ENCODE data around the gene ATG2A.

The ATG2A gene

DNA sequence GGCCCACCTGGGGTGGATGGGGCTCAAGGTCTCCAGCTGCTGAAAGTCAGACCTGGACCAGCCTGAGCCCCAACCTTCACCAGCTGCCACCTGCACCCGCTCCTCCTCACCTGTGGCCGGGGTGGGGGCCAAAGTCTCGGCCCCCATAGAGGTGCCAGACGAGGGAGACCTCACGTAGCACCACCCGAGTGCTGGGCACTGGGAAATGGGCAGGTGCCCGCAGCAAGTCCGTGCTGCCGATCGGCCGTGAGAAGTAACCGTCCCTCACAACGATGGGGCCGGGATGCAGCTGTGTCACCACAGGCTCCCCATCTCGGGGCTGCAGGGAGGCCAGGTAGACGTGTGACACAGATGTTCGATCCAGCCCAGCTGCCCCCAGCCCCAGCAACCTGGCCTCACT, 16.2 kb downstream of the ATG2A start:
- no peak for DNase-seq

DNA sequence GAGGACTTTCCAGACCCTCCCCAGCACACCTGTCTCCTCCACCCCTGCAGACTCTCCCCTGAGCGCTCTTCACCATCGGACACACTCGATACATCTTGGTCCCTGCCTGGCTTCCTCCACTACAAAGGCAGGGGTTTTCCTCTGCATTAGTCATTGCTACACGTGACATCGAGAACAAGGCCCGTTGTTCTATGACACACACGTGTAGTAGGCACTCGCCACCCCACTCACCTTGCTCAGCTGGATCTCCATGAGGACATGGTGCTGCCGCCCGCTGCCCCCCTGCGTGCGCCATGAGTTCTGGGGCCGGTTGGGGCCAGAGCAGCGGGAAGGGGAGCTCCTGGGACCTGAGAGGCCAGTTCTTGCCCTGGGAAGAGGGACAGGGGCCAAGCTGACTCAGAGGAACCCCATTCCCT, 16.7 kb downstream of the ATG2A start:
- DNase-seq, result no peak

DNA sequence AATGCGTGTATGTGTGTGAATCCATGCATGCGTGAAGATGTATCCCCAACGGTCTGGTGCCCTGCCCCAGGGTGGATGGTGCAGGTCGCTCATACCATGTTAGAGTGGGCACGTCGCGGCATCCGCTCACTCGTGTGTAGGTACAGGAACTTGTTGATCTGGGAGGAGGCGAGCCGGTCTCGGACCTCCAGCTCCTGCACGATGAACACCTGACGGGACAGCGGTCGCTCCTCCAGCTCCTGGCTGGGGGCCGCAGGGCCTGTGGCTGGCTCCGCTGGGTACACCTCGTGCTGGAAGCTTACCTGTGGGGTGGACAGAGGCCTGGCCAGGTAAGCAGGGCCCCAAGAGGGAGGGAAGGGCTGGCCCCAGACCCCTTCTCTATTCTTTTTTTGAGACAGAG, 18.5 kb downstream of the ATG2A start:
- DNase-seq, result no peak

DNA sequence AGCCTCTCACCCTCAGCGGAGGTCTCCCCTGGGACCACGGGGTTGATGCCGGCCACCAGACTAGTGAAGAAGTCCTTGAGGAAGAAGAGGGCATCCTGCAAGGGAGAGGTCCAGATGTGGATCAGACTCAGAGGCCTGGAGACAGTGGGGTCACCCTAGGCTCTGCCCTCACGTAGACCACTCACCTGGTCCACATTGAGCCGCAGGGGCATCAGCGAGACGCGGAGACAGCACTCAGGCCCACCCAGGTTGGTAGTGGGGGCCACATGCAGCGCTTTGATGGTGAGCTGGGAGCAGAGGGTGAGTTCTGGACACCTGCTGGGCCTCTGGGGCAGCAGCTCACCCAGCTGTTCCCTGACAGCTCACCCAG, 18.9 kb downstream of the ATG2A start:
- DNase-seq, result no peak

DNA sequence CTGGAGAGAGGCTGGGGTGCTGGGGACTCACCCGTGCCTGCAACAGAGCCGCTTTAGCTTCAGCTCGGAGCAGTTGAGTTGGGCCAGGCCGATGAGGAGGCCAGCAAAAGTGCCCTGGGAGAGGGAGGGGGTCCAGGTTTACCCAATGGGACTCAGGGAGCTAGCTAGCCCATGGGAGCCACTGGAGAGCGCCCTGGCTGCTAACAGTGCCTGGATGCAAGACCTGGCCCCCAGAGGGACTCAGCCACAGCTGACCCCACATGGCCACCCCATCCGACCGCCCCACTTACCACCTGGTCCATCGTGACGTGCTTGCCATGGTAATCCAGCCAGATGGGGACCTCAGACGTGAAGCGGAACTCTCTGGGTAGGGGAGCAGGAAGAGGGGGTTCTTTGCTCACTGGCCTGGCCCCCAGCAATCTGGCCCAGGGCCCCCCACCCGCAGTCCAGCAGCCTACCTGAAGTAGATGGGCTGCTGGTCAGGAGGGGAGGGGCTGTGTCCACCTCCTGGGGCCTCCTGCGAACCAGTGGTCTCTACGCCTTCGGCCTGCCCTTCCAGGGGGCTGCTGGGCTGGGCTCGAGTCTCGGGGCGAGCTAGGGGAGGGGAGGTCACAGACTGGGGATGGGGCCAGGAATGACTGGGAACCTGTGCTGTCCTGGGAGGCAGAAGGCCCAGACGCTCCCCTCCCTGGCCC, 19.5 kb downstream of the ATG2A start:
- no peak for DNase-seq

DNA sequence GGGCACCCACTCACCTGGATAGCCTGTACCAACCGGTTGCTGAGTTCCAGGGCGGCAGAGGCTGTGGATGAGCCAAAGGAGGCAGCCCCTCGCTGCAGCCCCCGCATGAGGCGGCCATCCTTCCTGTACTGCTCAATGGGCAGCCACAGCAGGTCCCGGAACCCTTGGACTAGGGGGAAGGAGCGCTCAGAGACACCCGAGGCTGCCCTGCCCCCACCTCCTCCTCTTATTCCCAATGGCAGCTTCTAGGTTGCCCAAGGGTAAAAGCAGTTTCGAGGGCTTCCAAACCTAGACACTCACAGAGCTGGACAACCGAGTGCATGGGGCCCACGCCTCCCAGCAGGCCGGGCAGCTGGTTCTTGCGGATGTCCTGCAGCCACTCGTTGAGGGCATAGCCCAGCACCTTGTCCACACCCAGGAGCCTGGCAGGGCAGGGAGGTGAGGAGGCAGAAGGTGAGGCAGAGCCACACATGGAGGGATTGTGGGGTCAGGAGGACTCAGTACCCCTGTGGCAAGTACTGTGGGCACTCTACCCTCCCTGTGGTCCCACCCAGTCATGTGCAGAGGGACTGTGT, 20.5 kb downstream of the ATG2A start:
- DNase-seq, result no peak

DNA sequence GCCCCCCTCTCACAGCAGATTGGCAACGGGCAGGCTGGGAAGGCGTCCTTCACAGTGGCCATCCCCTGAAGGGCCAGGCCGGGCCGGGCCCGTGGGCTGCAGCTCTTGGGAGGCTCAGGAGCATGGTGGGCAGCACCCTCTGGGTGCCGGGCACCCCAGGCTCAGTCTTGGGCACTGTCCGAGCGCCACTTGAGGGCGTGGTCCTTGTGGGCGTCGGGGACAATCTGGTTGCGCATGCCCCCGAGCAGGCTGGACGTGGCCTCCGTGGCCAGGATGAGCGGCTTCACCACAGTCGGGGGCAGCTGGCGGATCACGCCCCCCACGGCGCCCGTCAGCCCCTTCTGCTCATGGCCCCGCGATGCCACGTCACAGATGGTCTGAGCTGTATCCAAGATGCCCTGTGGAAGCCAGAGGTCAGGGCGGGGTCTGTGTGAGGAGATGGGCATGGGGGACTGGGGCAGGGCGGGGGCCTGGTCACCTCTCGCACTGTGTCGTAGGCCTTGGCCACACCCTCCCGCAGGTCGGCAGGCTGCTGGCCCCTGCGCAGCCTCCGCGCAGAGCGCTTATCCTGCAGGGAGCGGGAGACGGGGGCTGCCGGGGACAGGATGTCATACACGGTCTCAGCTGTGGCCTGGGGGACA, 22.1 kb downstream of the ATG2A start:
- DNase-seq, result no peak

DNA sequence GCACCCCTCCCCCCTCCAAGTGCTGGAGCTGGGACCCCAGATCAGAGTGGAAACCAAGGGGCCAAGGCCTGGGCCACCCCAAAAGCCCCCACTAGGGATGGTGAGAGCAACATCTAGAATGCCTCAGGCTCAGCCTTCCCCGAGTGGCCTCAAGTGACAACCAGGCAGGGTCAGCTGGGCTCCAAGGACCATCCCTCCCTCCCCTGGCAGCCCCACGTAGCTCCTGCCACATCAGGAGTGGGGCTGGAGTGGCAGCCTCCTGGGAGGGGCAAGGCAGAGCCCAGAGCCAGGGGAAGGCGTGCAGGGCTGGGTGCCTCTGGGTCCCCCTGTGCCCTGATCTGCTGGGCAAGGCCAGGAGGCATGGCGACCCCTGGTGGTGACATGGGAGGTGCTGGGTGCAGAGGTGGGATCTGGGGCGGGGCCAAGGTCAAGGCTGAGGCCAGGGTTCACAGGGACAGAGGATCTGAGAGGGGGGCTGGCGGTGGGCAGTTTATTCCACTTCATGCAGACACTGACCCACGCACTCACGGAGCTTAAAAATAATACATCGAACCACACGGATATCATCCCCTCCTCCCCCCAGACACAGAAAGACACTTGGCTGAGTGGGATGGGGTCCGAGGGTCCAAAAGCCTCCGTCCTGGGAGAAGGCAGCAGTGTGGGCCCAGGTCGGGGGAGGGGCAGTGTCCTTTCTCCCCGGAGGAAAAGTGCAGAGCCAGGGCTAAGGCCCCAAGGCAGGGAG, 22.8 kb downstream of the ATG2A start:
- peak; percentile 49 for DNase-seq

DNA sequence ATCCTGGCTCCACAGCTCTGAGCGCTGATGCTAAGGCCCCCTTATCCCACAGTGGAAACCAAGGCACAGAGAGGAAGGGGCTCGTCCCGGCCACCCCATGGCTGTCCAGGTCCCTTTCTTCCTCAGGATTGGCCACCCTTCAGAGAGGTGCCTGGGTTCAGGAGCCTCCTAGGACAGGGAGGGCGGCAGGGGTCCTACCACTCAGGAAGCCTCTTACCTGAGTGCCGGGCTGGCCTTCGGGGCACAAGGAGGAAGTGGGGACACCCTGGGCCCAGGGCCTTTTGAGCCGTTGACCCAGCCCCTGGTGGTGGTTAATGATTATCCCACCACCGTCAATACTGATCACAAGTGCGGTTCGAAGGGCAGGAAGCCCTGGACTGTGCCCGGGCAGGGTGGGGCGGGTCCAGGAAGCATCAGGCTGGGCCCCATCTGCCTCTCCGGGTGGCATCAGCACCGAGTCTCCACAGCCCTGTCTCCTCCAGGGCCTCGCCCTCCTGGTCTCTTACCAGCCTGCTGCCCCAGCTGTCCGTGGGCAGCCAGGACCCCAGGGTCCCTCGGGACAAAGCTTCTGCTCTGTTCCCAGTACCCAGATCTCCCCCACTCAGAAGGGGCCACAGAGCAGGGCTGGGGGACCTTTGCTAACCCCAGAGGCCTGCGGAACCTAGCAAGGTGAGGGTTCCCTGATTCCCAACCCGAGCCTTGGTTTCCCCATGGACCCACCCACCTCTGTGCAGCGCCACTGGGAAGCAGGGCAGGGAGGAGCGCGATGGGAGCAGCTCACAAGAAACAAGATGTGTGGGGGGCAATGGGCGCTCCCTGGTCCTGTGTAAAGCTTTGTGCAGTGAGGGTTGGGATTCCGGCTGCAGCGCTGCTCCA, 23.6 kb downstream of the ATG2A start:
- no peak for DNase-seq

DNA sequence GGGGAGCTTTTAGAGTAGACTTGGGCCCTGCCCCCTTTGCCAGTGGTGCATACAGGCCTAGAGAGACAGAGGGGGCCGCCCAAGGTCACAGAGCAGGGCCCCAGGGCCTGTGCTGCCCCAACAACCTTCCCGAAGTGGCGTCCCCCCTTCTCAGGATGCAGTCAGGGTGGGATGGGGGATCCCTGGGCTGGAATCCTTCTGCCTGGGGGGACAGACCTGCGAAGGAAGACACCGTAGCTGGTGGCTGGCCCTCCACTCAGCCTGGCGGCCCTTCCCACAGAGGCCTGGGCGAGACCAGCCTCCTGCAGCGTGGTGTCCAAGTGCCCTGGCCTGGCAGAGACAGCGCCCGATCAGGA, 24.2 kb downstream of the ATG2A start:
- DNase-seq, result no peak

DNA sequence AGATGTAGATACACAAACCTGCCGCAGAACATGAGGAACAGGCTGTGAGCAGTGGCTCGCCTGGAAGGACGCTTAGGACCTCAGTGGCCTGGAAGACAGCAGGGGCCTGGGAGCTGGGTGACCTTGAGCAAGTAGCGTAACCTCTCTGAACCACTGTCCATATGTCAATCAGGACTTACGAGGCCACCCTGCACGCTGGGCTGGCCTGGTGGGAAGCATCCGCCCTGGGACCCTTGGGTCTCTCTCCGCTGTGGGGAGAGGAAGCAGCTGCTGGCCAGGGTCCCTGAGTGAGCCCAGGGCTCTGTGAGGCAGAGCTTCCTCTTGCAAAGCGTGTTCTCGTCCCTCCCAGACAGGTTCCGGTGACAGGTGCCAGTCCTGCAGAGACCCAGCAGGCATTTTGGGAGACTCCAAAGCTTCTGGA, 24.6 kb downstream of the ATG2A start:
- no peak for DNase-seq

DNA sequence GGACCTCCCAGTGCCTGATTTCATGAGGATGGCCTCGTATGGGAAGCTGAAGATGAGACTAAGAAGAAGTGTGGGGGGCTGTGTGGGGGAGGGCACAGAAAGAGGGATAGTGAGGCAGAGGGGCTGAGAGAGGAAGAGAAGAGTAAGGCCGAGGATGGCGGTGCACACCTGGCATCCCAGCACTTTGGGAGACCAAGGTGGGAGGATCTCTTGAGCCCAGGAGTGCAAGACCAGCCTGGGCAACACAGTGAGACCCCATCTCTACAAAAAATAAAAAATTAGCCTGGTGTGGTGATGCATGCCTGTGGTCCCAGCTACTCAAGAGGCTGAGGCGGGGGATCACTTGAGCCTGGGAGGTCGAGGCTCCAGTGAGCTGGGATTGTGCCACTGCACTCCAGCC, 25.1 kb downstream of the ATG2A start:
- no peak for DNase-seq

DNA sequence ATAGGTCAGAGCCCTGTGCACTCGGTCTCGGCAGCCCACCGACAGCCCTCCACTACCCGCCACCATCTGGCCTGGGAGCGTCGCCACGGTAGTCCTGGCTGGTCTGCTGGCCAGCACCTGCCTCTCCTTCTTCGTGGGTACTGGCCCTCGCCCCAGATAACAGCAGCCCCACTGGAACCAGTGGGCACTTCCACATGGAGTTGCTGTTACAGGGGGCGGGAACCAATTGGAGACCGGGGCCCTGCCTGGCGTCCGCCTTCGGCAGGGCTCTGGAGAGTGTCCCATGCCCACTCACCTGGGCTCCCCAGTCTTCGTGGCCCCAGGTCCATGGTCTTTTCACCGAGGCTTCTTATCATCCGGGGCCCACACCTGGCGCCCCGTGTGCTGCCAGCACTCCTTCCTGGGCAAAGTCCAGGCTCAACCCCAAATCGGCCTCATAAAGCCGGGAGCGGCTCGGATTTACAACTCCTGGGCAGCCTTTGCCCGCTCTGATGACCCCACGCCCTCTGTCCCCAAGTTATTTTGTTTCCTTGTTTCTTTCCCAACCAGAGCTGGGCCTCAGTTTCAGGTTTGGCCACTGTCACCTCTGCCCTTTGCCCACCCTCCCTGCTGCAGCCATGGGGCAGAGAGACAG, 25.7 kb downstream of the ATG2A start:
- no peak for DNase-seq

DNA sequence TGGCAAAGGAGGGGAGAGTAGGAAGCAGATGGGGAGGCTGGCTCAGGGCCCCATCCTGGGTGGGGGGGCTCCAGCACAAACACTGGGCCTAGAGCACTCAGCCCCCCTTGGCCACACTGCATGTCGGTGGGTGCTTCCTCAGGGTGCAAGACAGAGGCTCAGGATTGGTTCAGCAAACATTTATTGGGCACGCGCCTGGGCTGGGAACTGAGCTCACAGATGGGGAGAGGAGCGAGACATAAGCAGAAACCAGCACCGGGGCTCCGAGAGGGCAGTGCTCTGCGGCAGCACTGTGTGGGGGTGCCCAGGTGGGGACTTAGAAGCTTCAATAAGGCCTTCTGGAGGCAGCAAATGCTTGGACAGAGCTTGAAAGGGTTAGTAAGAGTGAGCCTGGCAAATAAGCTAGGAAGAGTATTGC, 26.5 kb downstream of the ATG2A start:
- DNase-seq, result no peak

DNA sequence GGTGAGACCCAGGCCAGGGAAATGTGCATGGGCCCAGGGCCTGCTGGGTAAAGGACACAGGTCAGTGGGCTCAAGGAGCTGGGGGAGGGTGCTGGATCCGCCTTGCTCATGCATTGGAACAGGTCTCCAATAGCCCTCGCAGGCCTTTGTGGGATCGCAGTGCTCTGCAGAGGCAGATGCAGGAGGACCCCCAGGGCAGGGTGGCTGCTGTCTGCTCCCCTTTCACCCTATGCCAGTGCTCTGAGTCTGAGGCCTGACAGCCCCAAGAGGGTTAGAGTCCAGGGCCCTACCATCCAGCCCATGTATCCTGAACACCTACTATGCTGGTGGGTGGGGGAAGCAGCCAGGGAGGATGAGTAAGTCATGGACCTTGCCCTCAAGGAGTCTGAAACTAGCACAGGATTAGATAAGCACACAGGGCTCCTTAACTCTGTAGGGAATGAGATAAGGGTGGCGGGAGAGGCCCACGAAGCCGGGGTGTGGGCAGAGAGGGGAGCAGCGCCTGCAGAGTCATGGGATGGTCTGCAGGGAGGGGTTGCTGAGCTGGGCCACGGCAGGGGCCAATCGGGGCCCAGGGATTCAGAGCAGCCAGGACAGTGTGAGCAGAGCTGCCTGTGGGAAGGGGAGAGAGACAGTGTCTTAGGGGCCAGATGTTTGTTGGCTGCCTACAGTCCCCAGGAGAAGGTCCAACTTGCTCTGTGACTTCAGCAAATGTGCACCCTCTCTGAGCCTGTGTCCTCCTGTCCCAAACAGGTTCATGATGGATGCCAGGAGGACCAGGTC, 28.1 kb downstream of the ATG2A start:
- DNase-seq, result no peak

DNA sequence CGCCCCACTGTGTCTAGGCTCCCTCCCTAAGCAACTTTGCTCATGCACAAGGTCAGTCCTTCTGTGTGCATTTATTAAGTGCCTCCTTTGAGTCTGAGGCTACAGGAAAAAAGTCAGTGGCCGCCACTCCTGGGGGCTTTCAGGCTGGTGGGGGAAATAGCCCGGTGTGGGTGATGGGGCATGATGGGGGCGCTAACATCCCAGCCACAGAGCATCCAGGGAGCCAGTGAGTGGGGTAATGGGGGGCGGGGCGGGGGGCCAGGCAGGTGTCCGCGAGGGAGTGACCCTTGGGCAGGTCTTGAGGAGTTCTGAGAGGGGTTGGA, 28.6 kb downstream of the ATG2A start:
- DNase-seq, result no peak

DNA sequence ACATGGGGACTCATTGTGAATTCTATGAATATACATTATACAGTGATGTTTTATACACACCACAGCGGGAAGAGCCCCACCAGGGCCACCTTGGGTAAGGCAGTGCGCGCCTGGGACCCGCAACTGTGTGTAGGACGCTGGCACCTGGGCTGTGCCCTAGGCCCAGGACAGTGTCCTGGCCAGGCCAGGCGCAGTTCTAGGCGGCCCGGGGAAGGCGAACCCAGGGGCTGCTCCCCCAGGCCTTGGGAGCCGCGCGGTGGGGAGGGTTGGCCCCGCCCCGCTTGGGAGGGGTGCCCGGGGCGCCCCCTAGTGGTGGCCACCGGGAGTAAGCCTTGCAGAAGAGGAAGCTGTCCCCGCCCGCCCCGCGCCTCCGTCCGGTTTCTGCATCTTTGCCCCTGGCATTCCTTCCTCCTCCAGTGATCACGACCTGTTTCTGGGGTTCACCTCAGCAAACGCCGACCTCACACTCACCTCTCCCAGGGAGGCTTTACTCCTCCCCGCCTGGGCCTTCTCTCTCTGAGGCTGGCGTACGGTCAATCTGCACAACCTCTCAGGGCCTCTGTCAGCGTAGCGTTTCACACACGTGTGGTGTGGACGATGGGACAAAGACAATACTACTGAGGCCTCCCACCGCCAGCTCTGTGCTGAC, 29.1 kb downstream of the ATG2A start:
- peak; percentile 71 for DNase-seq

DNA sequence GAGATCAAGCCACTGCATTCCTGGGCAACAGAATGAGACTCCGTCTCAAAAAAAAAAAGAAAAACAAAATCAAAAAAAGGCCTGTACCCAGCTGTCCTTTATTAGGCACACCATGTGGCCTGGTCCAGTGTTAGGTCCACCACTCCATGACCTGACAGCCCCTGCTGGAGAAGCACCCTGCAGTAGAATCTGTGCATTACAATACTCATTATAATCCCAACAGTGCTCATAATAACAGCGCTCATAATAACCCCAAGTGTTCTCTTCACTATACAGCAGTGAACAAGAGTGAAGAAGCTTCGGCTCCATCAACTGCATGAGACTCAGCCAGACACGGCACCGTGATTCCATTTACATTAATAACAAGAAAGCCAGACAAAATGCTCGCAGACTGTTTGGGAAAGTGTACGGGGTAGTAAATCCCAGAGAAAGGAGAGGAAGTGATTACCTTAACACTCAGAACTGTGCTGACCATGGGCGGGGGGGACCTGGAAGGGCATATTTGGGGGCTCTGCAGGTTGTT, 29.7 kb downstream of the ATG2A start:
- no peak for DNase-seq

DNA sequence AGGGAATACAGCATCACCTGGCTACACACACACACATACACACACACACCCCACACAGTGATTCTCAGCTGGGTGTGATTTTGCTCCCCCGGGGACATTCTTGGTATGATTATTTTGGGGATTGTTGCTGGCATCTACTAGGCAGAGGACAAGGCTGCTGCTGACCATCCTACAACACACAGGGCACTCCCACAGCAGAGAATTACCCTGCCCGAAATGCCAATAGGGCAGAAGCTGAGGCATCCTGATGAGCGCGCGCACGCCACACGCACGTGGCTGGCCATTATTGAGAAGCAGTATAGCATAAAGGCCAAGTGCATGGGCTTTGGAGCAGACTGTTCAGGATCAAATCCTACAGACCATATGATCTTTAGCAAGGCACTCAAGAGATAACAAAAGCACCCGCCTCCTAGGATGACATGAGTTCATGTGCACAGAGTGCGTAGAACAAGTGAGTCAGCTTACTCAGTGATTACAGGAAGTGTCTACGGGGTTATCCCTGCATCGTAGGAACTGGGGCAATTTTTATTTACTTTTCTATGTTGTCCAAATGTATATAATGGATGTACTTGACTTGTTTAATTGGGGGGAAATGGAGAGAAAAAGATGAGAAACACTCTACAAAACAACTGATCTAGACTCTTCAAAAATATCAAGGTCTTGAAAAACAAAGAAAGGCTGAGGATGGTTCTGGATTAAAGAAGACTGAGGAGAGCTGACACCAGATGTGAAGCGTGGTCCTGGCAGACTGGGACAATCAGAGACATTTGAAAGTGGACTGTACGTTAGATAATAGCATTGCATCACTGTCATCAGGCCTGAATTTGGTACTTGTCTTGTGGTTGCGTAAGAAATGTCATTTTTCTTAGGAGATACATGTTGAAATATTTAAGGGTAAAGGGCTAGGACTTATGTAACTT, 31.4 kb downstream of the ATG2A start:
- DNase-seq, result no peak

DNA sequence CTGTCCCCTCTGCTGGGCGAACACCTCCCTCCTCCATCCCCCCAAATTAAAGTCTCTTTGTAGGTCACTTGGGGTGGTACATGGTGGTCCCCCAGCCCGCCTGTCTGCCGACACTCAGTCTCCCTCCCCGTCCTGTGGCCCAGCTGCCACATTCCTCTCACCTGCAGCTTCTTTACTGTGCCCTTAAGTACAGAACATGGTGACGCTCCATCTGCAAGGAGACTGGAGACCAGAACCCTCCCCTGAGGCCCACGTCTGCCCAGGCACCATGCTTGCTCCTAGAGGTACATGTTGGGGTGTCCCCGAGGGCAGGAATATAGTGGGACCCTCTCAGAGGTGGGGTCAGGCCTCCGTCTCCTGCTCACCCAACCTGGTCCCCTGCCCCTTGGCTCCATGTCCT, 33.0 kb downstream of the ATG2A start:
- no peak for DNase-seq
